WTC11 (cell line): Measurements from ENCODE around the gene BCAS2. TPM values are rescaled to one million over a fixed set of nuclear protein-coding genes. Genes with fewer than 3 reads are reported as not detected.

Experiments
- ATAC-seq: fragments of 200-7000 bp; cut with Tn5 transposase; 2 replicates; pipeline ENCODE4 v1.10.0; 2021; ENCODE audit warnings: mild to moderate bottlenecking, moderate library complexity
- CTCF ChIA-PET: fragments of 300-600 bp; sonication (Branson Sonifier 250); formaldehyde crosslinking; loops from one replicate; lab custom pipeline; 2021; ENCODE audit warnings: antibody characterized with exemption; lab: Charles Lee
- POLR2A ChIA-PET: fragments of 350-600 bp; sonication (Branson Sonifier 250); formaldehyde crosslinking; loops from one replicate; lab custom pipeline; 2021; ENCODE audit warnings: antibody characterized with exemption; lab: Charles Lee
- DNase-seq: peaks from one replicate; pipeline ENCODE4 v3.0.0; 2021; ENCODE audit warnings: low spot score
- H3K27ac Mint-ChIP-seq: 2 replicates; pipeline ENCODE4 v1.8.0; 2021; ENCODE audit warnings: mixed read lengths
- H3K27me3 Mint-ChIP-seq: 2 replicates; pipeline ENCODE4 v1.8.0; 2021; ENCODE audit warnings: low read depth, mild to moderate bottlenecking, moderate library complexity, mixed read lengths
- H3K36me3 Mint-ChIP-seq: 2 replicates; pipeline ENCODE4 v1.8.0; 2021; ENCODE audit warnings: mixed read lengths
- H3K4me1 Mint-ChIP-seq: 2 replicates; pipeline ENCODE4 v1.8.0; 2022; ENCODE audit warnings: mixed read lengths
- H3K4me3 Mint-ChIP-seq: 2 replicates; pipeline ENCODE4 v1.8.0; 2021; ENCODE audit warnings: mild to moderate bottlenecking, moderate library complexity, mixed read lengths
- H3K9me3 Mint-ChIP-seq: 2 replicates; pipeline ENCODE4 v1.8.0; 2021; ENCODE audit warnings: mixed read lengths
- ATF2 ChIP-seq: sonication (generic); formaldehyde crosslinking; IDR thresholded peaks from 2 replicates; pipeline ENCODE4 v1.8.1; 2022; ENCODE audit warnings: low read depth, missing genetic modification reagents, borderline replicate concordance
- ATF6 ChIP-seq: sonication (generic); formaldehyde crosslinking; IDR thresholded peaks from 2 replicates; pipeline ENCODE4 v1.8.1; 2023; ENCODE audit warnings: mild to moderate bottlenecking, missing genetic modification reagents
- CREM ChIP-seq: sonication (generic); formaldehyde crosslinking; IDR thresholded peaks from 2 replicates; pipeline ENCODE4 v1.8.1; 2022; ENCODE audit warnings: mild to moderate bottlenecking, missing genetic modification reagents, moderate library complexity
- E2F4 ChIP-seq: sonication (generic); formaldehyde crosslinking; IDR thresholded peaks from 2 replicates; pipeline ENCODE4 v1.8.1; 2022; ENCODE audit warnings: low read depth, mild to moderate bottlenecking, moderate library complexity, missing genetic modification reagents, borderline replicate concordance
- FOXP4 ChIP-seq: sonication (generic); formaldehyde crosslinking; IDR thresholded peaks from 2 replicates; pipeline ENCODE4 v1.8.0; 2022; ENCODE audit warnings: mild to moderate bottlenecking, missing genetic modification reagents
- GABPB1 ChIP-seq: sonication (generic); formaldehyde crosslinking; IDR thresholded peaks from 2 replicates; pipeline ENCODE4 v1.8.1; 2023; ENCODE audit warnings: mild to moderate bottlenecking, missing genetic modification reagents
- HMGA2 ChIP-seq: fragments of 250-450 bp; sonication (Bioruptor Pico); IDR thresholded peaks from 2 replicates; pipeline ENCODE4 v1.4.0; 2021; ENCODE audit warnings: mild to moderate bottlenecking, moderate library complexity
- IRF1 ChIP-seq: sonication (generic); formaldehyde crosslinking; IDR thresholded peaks from 2 replicates; pipeline ENCODE4 v1.8.0; 2023; ENCODE audit warnings: missing genetic modification reagents
- NFATC4 ChIP-seq: fragments of 250-450 bp; sonication (Bioruptor Pico); IDR thresholded peaks from 2 replicates; pipeline ENCODE4 v1.9.0; 2021; ENCODE audit warnings: mild to moderate bottlenecking
- RELA ChIP-seq: sonication (generic); formaldehyde crosslinking; IDR thresholded peaks from 2 replicates; pipeline ENCODE4 v1.8.1; 2022; ENCODE audit warnings: missing genetic modification reagents, mild to moderate bottlenecking, borderline replicate concordance
- STAT6 ChIP-seq: sonication (generic); formaldehyde crosslinking; conservative IDR thresholded peaks from 2 replicates; pipeline ENCODE4 v1.8.1; 2023; ENCODE audit warnings: mild to moderate bottlenecking, low read depth, missing genetic modification reagents, moderate library complexity
- TEAD4 ChIP-seq: sonication (generic); formaldehyde crosslinking; IDR thresholded peaks from 2 replicates; pipeline ENCODE4 v1.8.0; 2022; ENCODE audit warnings: mild to moderate bottlenecking, missing genetic modification reagents
- USF2 ChIP-seq: sonication (generic); formaldehyde crosslinking; IDR thresholded peaks from 2 replicates; pipeline ENCODE4 v1.8.1; 2023; ENCODE audit warnings: mild to moderate bottlenecking, missing genetic modification reagents, moderate library complexity
- ZBTB43 ChIP-seq: sonication (generic); formaldehyde crosslinking; IDR thresholded peaks from 2 replicates; pipeline ENCODE4 v1.8.1; 2023; ENCODE audit warnings: mild to moderate bottlenecking, missing genetic modification reagents
- ZNF281 ChIP-seq: sonication (generic); formaldehyde crosslinking; IDR thresholded peaks from 2 replicates; pipeline ENCODE4 v1.8.0; 2023; ENCODE audit warnings: mild to moderate bottlenecking, missing genetic modification reagents
- ZNF512 ChIP-seq: sonication (generic); formaldehyde crosslinking; IDR thresholded peaks from 2 replicates; pipeline ENCODE4 v1.8.1; 2022; ENCODE audit warnings: missing genetic modification reagents, borderline replicate concordance
- total RNA-seq: library from RNA; stranded (reverse); gene quantifications from 3 replicates; pipeline ENCODE4 v1.2.3, GENCODE V29; 2021

BCAS2 gene
- total RNA-seq, 1 experiment from 2014 or later = 39.0 TPM

GRCh38 chr1:114536043-114536442 lies 45.4 kb downstream of the BCAS2 start:
- H3K9me3 Mint-ChIP-seq = peaks cover 8% of the 10 kb centered on the region
- no peak for DNase-seq
- no peak for ATAC-seq
- H3K27me3 Mint-ChIP-seq = no peaks in the 10 kb centered on the region
- POLR2A ChIA-PET = no interaction called here
- TF ChIP-seq CREM (CRISPR knock-in tag) (no peak), ZNF281 (CRISPR knock-in tag) (no peak), TEAD4 (CRISPR knock-in tag) (no peak), RELA (CRISPR knock-in tag) (no peak), STAT6 (CRISPR knock-in tag) (no peak), NFATC4 (CRISPR knock-in tag) (no peak), IRF1 (CRISPR knock-in tag) (no peak), ATF6 (CRISPR knock-in tag) (no peak), ZBTB43 (no peak), GABPB1 (CRISPR knock-in tag) (no peak), FOXP4 (CRISPR knock-in tag) (no peak)
- TF ChIP-seq, all 79 proteins: peak for 0
- Mint-ChIP-seq H3K4me3 (no peak overlapping the region), H3K4me1 (no peaks in the 10 kb centered on the region), H3K27ac (no peak overlapping the region), H3K36me3 (no peaks in the 10 kb centered on the region)
- CTCF ChIA-PET = no interaction called here

GRCh38 chr1:114535401-114535800 lies 46.0 kb downstream of the BCAS2 start:
- no peaks in the 10 kb centered on the region for H3K36me3 Mint-ChIP-seq
- peaks cover 8% of the 10 kb centered on the region for H3K9me3 Mint-ChIP-seq
- no peak for DNase-seq
- ChIA-PET POLR2A (no interaction called here), CTCF (interaction anchor here (1.6 kb wide), 1 partner anchor 20 kb away, joined by 3 read pairs; no protein-coding TSS in a partner anchor)
- H3K27ac Mint-ChIP-seq = no peak overlapping the region
- no peak for ATAC-seq
- no peaks in the 10 kb centered on the region for H3K27me3 Mint-ChIP-seq
- no peaks in the 10 kb centered on the region for H3K4me1 Mint-ChIP-seq
- no peak overlapping the region for H3K4me3 Mint-ChIP-seq
- TF ChIP-seq ZNF512 (no peak), USF2 (CRISPR knock-in tag) (no peak), NFATC4 (CRISPR knock-in tag) (no peak), E2F4 (CRISPR knock-in tag) (no peak), HMGA2 (CRISPR knock-in tag) (no peak), ATF2 (CRISPR knock-in tag) (no peak), TEAD4 (CRISPR knock-in tag) (no peak), CREM (CRISPR knock-in tag) (no peak)
